AG04449 (cell line): ENCODE results near the gene LYSMD1.
"Not testable (repeated sequence)": the region's sequence is repeated elsewhere in the genome, so short reads cannot be mapped to it uniquely, and the experiment has no call there.

Experiments
- CTCF ChIA-PET: fragments of 350-600 bp; formaldehyde crosslinking; extraction: SDS; loops from one replicate; lab custom pipeline; 2021; ENCODE audit warnings: antibody characterized with exemption; lab: Yijun Ruan, JAX
- POLR2A ChIA-PET: fragments of 400-600, 350-600 bp; formaldehyde crosslinking; extraction: SDS; loops from one replicate; lab custom pipeline; 2020; ENCODE audit warnings: antibody characterized with exemption, inconsistent platforms; lab: Yijun Ruan, JAX
- DNase-seq: peaks from one replicate; pipeline ENCODE4 v3.0.0-alpha.2; 2010; ENCODE audit warnings: low read depth, low spot score
- H3K4me3 ChIP-seq: 2 replicates; pipeline ENCODE4 v1.5.1; 2011; ENCODE audit warnings: low read depth, mild to moderate bottlenecking, control low read depth, low read length
- TF ChIP-seq, protein P1 (sequence below): IDR thresholded peaks from one replicate; pipeline ENCODE4 v1.5.1; 2011; ENCODE audit warnings: mild to moderate bottlenecking, moderate library complexity, low read length, control low read depth, inconsistent platforms; ENCODE audit not compliant: insufficient read depth; ENCODE audit errors: missing control alignments

Gene LYSMD1

DNA sequence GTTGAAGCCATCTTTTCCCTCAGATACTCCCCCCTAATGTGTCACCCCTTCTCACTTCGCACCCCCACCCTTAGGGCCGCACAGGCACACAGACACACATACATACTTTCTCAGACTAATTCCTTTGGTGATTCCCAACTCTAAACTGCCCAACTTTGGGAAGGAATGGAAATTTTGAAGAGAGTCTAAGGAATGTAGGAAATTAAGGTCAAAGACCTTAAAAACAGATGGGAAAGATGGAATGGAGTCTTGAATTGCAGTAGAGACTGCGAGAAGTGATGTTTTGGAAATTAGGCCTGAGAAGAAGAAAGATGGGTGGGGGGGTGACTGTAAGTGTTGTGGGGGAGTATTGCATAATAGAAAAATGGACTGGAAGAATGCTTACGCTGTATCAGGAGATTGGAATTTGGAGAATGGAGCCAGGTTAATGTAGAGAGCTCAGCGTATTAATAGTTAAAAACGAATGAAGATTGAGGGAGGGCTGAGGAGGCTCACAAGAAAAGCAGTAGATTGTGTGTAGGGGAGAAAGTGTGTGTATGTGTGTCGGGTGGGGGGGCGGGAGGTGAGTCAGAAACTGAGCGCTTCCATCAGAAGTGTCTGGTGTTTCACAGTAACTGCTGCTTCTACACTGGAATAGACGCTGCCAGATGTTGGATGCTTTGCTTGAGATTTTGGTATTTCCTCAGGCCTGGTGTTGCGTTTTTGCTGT is 34.3 kb upstream of the LYSMD1 start:
- CTCF ChIA-PET: interaction anchor here (0.7 to 2.2 kb wide), 2 partner anchors 51 to 140 kb away, joined by 3 to 9 read pairs; no protein-coding TSS in a partner anchor
- TF ChIP-seq, protein P1, sequence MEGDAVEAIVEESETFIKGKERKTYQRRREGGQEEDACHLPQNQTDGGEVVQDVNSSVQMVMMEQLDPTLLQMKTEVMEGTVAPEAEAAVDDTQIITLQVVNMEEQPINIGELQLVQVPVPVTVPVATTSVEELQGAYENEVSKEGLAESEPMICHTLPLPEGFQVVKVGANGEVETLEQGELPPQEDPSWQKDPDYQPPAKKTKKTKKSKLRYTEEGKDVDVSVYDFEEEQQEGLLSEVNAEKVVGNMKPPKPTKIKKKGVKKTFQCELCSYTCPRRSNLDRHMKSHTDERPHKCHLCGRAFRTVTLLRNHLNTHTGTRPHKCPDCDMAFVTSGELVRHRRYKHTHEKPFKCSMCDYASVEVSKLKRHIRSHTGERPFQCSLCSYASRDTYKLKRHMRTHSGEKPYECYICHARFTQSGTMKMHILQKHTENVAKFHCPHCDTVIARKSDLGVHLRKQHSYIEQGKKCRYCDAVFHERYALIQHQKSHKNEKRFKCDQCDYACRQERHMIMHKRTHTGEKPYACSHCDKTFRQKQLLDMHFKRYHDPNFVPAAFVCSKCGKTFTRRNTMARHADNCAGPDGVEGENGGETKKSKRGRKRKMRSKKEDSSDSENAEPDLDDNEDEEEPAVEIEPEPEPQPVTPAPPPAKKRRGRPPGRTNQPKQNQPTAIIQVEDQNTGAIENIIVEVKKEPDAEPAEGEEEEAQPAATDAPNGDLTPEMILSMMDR: no peak
- no peak for DNase-seq
- POLR2A ChIA-PET: interaction anchor here (0.7 to 2.1 kb wide), 5 partner anchors 10 to 81 kb away, joined by 3 to 6 read pairs (median 3); partner anchors contain the start of gene VPS72
- H3K4me3 ChIP-seq: peak overlapping the region; percentile 93

DNA sequence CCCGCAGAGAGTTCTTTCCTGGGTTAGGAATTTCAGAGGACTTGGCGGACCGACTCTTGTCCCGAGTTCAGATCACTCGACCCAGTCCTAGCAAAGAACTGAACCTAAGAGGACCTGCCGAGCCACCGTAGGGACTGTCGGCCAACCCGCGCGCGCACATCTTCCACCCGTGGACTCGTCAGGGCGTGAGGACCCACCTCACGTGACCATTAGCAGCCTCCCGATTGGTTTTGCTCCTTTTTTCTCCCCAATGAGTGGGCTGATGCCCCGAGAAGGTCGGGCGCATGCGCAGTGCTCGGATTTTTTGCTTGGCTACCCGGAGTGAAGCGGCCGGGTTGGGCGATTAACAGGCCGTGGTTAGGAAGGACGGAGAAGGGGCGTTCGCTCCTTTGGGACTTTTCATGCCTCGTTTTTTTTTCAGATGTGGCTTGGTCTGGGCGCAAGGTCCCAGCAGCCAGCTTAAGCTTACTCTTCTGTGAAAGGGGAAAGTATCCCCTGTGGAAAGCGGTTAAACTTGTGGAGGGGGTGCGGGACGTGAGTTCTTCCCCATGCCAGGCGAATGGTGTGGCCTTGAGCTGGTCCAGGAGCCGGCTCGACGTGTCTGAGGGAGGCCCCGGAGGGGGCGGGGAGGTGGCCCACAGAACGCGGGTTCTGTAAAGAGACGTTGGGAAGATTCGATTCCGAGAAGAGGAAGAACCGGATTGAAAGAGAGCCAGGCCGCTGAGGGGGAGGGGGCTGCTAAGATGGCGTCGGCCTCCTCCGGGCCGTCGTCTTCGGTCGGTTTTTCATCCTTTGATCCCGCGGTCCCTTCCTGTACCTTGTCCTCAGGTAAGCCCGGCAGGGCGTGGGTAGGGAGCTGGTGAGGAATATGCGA is 32.8 kb upstream of the LYSMD1 start, which contains the start of gene PIP5K1A:
Gene PIP5K1A, plus strand, starts transcription at position 299 of the 874 bp plus-strand sequence. Its CDS starts 445 bp downstream, at position 744.
- peak within 1 kb of the TSS; percentile 93 for H3K4me3 ChIP-seq
- POLR2A ChIA-PET: interaction anchor here (0.9 kb wide), 2 partner anchors 39 to 83 kb away, joined by 3 to 4 read pairs; partner anchors contain the start of gene ZNF687
- peak; percentile 86 for DNase-seq
- TF ChIP-seq, protein P1: no peak
- CTCF ChIA-PET: interaction anchor here (1.0 to 1.3 kb wide), 2 partner anchors 9 to 142 kb away, joined by 3 to 7 read pairs; no protein-coding TSS in a partner anchor

DNA sequence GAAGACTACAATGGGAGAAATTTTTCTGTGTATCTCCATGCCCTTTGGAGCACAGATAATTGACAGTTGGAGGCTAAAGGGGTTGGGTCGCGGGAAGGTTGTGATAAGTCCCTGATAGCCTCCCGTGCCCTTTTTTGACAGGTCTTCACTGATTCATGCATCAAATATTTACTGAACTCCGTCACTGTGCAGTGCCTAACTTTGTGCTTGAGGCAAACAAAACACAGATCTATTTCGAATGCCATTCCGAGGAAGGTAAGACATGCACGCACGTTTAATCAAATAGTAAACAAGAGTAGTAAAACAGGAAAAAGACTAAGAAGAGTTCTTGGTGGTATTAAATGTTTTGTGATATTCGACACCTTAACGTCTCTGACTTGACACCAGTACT is 32.2 kb upstream of the LYSMD1 start:
- ChIA-PET POLR2A (no interaction called here), CTCF (interaction anchor here (4.0 to 4.3 kb wide), 2 partner anchors 54 to 143 kb away, joined by 27 to 45 read pairs; no protein-coding TSS in a partner anchor)
- DNase-seq: no peak
- peak overlapping the region; percentile 93 for H3K4me3 ChIP-seq
- TF ChIP-seq, protein P1: no peak

DNA sequence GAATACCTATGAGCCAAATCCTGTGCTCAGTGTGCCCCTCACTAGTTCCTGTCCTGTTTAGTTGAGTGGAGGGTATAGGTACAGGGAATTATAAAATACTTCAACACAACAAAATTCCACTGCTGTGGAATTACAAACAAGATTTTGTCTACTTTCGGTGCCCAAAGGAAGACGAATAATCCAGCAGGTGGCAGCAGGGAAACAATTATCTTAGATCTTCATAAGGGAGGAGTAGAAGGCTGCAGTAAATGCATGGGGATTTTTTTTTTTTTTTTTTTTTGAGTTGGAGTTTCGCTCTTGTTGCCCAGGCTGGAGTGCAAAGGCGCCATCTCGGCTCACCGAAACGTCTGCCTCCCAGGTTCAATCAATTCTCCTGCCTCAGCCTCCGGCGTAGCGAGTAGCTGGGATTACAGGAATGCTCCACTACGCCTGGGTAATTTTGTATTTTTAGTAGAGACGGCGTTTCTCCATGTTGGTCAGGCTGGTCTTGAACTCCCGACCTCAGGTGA is 30.6 kb upstream of the LYSMD1 start:
- CTCF ChIA-PET: interaction anchor here (0.6 to 4.3 kb wide), 12 partner anchors 20 to 144 kb away, joined by 3 to 45 read pairs (median 4); partner anchors contain the start of genes TMOD4 and ZNF687
- no peak for DNase-seq
- peak overlapping the region; percentile 23; the same call in 1 of the 2 replicates for H3K4me3 ChIP-seq
- TF ChIP-seq, protein P1: peak; percentile 44
- POLR2A ChIA-PET: no interaction called here

DNA sequence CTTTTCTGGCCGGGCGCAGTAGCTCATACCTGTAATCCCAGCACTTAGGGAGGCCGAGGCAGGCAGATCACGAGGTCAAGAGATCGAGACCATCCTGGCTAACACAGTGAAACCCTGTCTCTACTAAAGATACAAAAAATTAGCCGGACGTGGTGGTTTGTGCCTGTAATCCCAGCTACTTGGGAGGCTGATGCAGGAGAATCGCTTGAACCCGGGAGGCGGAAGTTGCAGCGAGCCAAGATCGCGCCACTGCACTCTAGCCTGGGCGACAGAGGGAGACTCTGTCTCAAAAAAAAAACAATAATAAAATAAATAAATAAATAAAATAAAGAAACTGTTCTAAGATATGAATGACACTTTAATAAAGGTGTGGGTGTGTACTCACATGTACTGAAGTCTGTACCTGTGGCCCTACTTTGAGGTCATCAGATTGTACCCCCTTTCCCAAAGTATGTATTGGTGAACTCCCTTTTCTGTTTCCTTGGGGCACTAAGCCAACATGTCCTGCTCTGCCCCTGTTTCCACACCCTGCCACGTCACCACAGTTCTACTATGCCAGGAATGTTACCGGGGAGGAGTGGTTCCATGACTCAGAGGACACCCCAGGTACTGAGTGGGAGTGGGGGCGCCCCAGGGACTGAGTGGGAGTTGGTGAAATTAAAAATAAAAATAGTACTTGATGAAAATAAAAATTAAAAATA is 29.3 kb upstream of the LYSMD1 start:
- H3K4me3 ChIP-seq, DNase-seq, POLR2A ChIA-PET: not testable (repeated sequence)
- CTCF ChIA-PET: interaction anchor here (0.7 to 4.3 kb wide), 13 partner anchors 19 to 145 kb away, joined by 3 to 45 read pairs (median 5); partner anchors contain the start of genes TMOD4 and ZNF687

DNA sequence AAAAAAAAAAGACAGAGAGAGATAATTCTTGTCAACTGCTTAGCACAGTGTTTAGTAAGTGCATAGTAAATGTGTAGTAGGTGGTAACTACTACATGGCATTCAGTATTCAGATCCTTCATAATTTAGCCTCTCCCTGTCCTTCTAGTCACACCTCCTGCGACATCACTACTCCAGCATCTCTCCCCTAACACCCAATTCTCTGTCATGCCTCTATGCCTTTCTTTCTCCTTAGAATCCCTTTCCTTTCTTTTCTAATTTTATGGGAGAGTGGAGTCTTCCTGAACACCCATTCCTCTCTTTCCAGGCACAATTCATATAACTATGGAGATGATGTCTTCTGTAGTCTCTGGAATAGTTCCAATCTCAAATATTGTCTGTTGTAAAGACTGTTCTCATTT is 28.2 kb upstream of the LYSMD1 start:
- TF ChIP-seq, protein P1: no peak
- POLR2A ChIA-PET: no interaction called here
- no peak overlapping the region for H3K4me3 ChIP-seq
- CTCF ChIA-PET: interaction anchor here (4.0 to 4.3 kb wide), 2 partner anchors 58 to 147 kb away, joined by 27 to 45 read pairs; no protein-coding TSS in a partner anchor
- no peak for DNase-seq
